ENCODE measurements around the gene FOXN3.

The FOXN3 gene

DNA sequence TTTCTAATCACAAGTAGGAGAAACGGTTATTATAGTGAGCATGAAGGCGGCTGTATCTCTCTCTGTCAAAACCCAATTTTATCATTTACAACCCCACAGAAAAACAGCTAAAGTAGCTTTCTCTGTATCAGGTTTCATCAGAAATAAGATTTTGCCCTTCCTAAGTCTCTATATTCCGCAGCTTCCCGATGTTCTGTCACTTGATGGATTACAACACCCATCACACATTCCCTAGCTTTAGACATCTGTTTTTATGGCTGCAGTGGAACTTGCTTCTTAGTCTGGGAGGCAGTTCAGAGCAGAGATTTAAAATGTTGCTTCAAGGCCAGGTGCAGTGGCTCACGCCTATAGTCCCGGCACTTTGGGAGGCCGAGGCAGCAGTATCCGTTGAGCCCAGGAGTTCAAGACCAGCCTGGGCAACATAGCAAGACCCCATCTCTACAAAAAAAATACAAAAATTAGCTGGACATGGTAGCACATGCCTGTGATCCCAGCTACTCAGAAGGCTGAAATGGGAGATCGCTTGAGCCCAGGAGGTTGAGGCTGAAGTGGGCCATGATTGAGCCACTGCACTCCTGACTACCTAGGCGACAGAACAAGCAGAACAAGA is 27.6 kb upstream of the FOXN3 start:
- no peak for DNase-seq (ENCODE audit: extremely low spot score)
- POLR2A ChIA-PET, result no interaction called here
- CTCF ChIA-PET, result no interaction called here
- TF ChIP-seq FOXK2 (IDR thresholded peaks at IDR 0.05) (no peak), ELF4 (IDR thresholded peaks at IDR 0.05) (no peak), ARNT (IDR thresholded peaks at IDR 0.05) (no peak), SP1 (IDR thresholded peaks at IDR 0.05) (no peak), NFRKB (IDR thresholded peaks at IDR 0.05) (no peak), LEF1 (IDR thresholded peaks at IDR 0.05; ENCODE audit: borderline replicate concordance) (no peak), TARDBP (IDR thresholded peaks at IDR 0.05) (no peak), FOXM1 (IDR thresholded peaks at IDR 0.05; ENCODE audit: borderline replicate concordance) (no peak), CTBP1 (IDR thresholded peaks at IDR 0.05; ENCODE audit: borderline replicate concordance) (no peak), SUZ12 (IDR thresholded peaks at IDR 0.05) (no peak), ZNF384 (IDR thresholded peaks at IDR 0.05) (no peak), FOXA1 (IDR thresholded peaks at IDR 0.05) (no peak), L3MBTL2 (conservative IDR thresholded peaks at IDR 0.05) (no peak), HDGF (IDR thresholded peaks at IDR 0.05; ENCODE audit: borderline replicate concordance) (no peak), BHLHE40 (IDR thresholded peaks at IDR 0.05; ENCODE audit: borderline replicate concordance) (no peak)
- TF ChIP-seq, protein P1, sequence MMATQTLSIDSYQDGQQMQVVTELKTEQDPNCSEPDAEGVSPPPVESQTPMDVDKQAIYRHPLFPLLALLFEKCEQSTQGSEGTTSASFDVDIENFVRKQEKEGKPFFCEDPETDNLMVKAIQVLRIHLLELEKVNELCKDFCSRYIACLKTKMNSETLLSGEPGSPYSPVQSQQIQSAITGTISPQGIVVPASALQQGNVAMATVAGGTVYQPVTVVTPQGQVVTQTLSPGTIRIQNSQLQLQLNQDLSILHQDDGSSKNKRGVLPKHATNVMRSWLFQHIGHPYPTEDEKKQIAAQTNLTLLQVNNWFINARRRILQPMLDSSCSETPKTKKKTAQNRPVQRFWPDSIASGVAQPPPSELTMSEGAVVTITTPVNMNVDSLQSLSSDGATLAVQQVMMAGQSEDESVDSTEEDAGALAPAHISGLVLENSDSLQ (IDR thresholded peaks at IDR 0.05), result no peak

GRCh38 chr14:89444044-89444443 is 27.0 kb upstream of the FOXN3 start:
- no peak for DNase-seq (ENCODE audit: extremely low spot score)
- ChIA-PET POLR2A (no interaction called here), CTCF (no interaction called here)
- no peak for TF ChIP-seq SP1 (IDR thresholded peaks at IDR 0.05)
- no peak for TF ChIP-seq BHLHE40 (IDR thresholded peaks at IDR 0.05; ENCODE audit: borderline replicate concordance)
- TF ChIP-seq ZNF384 (IDR thresholded peaks at IDR 0.05), result no peak
- TF ChIP-seq LEF1 (IDR thresholded peaks at IDR 0.05; ENCODE audit: borderline replicate concordance), result no peak
- no peak for TF ChIP-seq HDGF (IDR thresholded peaks at IDR 0.05; ENCODE audit: borderline replicate concordance)
- TF ChIP-seq TARDBP (IDR thresholded peaks at IDR 0.05), result no peak

GRCh38 chr14:89443042-89443629 is 26.1 kb upstream of the FOXN3 start:
- DNase-seq (ENCODE audit: extremely low spot score), result no peak
- no peak for TF ChIP-seq BHLHE40 (IDR thresholded peaks at IDR 0.05; ENCODE audit: borderline replicate concordance)
- no peak for TF ChIP-seq FOXA1 (IDR thresholded peaks at IDR 0.05)
- TF ChIP-seq CTBP1 (IDR thresholded peaks at IDR 0.05; ENCODE audit: borderline replicate concordance), result no peak
- no peak for TF ChIP-seq L3MBTL2 (conservative IDR thresholded peaks at IDR 0.05)
- TF ChIP-seq FOXK2 (IDR thresholded peaks at IDR 0.05), result no peak
- TF ChIP-seq LEF1 (IDR thresholded peaks at IDR 0.05; ENCODE audit: borderline replicate concordance), result no peak
- ChIA-PET POLR2A (no interaction called here), CTCF (no interaction called here)

GRCh38 chr14:89442280-89442679 is 25.2 kb upstream of the FOXN3 start:
- POLR2A ChIA-PET, result no interaction called here
- DNase-seq (ENCODE audit: extremely low spot score), result no peak
- CTCF ChIA-PET, result no interaction called here
- TF ChIP-seq ARNT (IDR thresholded peaks at IDR 0.05), result no peak
- TF ChIP-seq L3MBTL2 (conservative IDR thresholded peaks at IDR 0.05), result no peak
- no peak for TF ChIP-seq SUZ12 (IDR thresholded peaks at IDR 0.05)
- no peak for TF ChIP-seq BHLHE40 (IDR thresholded peaks at IDR 0.05; ENCODE audit: borderline replicate concordance)
- no peak for TF ChIP-seq FOXK2 (IDR thresholded peaks at IDR 0.05)
- TF ChIP-seq, protein P1 (IDR thresholded peaks at IDR 0.05), result no peak
- TF ChIP-seq LEF1 (IDR thresholded peaks at IDR 0.05; ENCODE audit: borderline replicate concordance), result no peak
- TF ChIP-seq TARDBP (IDR thresholded peaks at IDR 0.05), result no peak
- no peak for TF ChIP-seq ELF4 (IDR thresholded peaks at IDR 0.05)
- no peak for TF ChIP-seq NFRKB (IDR thresholded peaks at IDR 0.05)
- no peak for TF ChIP-seq CTBP1 (IDR thresholded peaks at IDR 0.05; ENCODE audit: borderline replicate concordance)
- no peak for TF ChIP-seq FOXA1 (IDR thresholded peaks at IDR 0.05)
- no peak for TF ChIP-seq HDGF (IDR thresholded peaks at IDR 0.05; ENCODE audit: borderline replicate concordance)
- no peak for TF ChIP-seq ZNF384 (IDR thresholded peaks at IDR 0.05)
- TF ChIP-seq FOXM1 (IDR thresholded peaks at IDR 0.05; ENCODE audit: borderline replicate concordance), result no peak
- no peak for TF ChIP-seq SP1 (IDR thresholded peaks at IDR 0.05)

DNA sequence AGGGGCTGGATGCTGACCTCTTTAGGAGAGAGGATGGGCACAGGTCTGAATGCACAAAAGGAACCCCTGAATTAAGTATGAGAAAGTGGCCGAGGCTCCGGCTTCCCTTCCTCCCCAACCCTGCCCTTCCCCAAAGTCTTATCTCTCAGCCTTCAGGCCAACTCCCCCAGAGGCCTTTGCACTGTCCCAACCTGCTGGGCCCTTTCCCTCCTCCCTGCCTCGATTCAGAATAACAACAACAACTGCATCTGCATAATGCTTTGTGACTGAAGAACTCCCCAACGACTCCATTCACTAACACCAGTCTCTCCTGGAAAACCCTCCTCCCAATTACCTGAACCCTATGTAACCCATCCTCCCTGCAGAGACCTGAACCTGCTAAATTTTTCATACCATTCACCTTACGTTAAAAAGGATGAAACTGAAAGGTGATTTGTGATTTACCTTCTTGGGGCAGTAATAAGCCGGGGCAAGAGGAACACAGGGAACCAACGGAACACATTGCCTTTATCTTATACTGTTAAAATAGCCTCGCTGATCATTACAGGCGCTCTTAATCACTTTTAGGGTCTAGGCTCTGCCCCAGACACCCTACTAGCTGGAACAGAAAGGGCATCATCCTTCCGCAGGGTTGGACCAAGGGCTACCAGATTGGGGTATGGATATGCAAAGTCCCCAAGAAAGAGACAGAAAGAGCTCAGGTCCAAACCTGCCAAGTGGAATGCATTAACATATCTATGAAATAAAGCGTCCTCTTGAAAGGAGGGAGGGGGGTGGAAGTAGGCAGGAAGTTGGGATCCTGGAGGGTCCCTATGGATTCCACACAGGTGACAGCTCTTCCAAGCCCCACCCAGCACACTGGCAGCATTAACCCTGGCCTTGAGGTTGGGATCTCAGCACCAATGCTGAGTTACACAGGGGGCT is 24.2 kb upstream of the FOXN3 start:
- DNase-seq (ENCODE audit: extremely low spot score), result no peak
- TF ChIP-seq ZNF384 (IDR thresholded peaks at IDR 0.05) (no peak), NFRKB (IDR thresholded peaks at IDR 0.05) (no peak), FOXK2 (IDR thresholded peaks at IDR 0.05) (no peak), SP1 (IDR thresholded peaks at IDR 0.05) (no peak), FOXA1 (IDR thresholded peaks at IDR 0.05) (no peak), CTBP1 (IDR thresholded peaks at IDR 0.05; ENCODE audit: borderline replicate concordance) (no peak), HDGF (IDR thresholded peaks at IDR 0.05; ENCODE audit: borderline replicate concordance) (no peak), LEF1 (IDR thresholded peaks at IDR 0.05; ENCODE audit: borderline replicate concordance) (no peak), BHLHE40 (IDR thresholded peaks at IDR 0.05; ENCODE audit: borderline replicate concordance) (no peak), FOXM1 (IDR thresholded peaks at IDR 0.05; ENCODE audit: borderline replicate concordance) (no peak), ELF4 (IDR thresholded peaks at IDR 0.05) (no peak), L3MBTL2 (conservative IDR thresholded peaks at IDR 0.05) (no peak), SUZ12 (IDR thresholded peaks at IDR 0.05) (no peak), ARNT (IDR thresholded peaks at IDR 0.05) (no peak), TARDBP (IDR thresholded peaks at IDR 0.05) (no peak)
- TF ChIP-seq, protein P1 (IDR thresholded peaks at IDR 0.05), result no peak
- ChIA-PET CTCF (no interaction called here), POLR2A (no interaction called here)
